SU-DHL-6 (cell line): ENCODE results near the gene OPN1LW.

Source experiments
- H2AFZ ChIP-seq: fragments of 200-600 bp; sonication (generic); 2 replicates; pipeline ENCODE4 v1.6.1; 2014; ENCODE audit warnings: low read depth, mild to moderate bottlenecking, moderate library complexity, mixed read lengths, antibody characterized with exemption, low read length; ENCODE audit not compliant: severe bottlenecking
- H3F3A ChIP-seq: fragments of 200-600 bp; shearing (Covaris generic); 2 replicates; pipeline ENCODE4 v1.6.0; 2016; ENCODE audit warnings: antibody characterized with exemption, mild to moderate bottlenecking; ENCODE audit not compliant: insufficient read depth
- H3K27ac ChIP-seq: fragments of 200-600 bp; sonication (generic); 2 replicates; pipeline ENCODE4 v1.5.1; 2016; ENCODE audit warnings: low read depth, mild to moderate bottlenecking, low read length, moderate library complexity, mixed read lengths
- H3K27me3 ChIP-seq: fragments of 200-600 bp; sonication (generic), shearing (Covaris generic); 2 replicates; pipeline ENCODE4 v1.6.0; 2014; ENCODE audit warnings: mild to moderate bottlenecking, low read length
- H3K36me3 ChIP-seq: fragments of 200-600 bp; sonication (generic); 2 replicates; pipeline ENCODE4 v1.6.1; 2014; ENCODE audit warnings: mild to moderate bottlenecking, low read length, mixed read lengths
- H3K4me2 ChIP-seq: fragments of 300-600, 200-600 bp; shearing (Covaris generic), sonication (generic); 2 replicates; pipeline ENCODE4 v1.6.0; 2014; ENCODE audit warnings: low read length, low read depth, mild to moderate bottlenecking; ENCODE audit not compliant: poor library complexity, severe bottlenecking
- H3K4me3 ChIP-seq: fragments of 200-600 bp; sonication (generic); 2 replicates; pipeline ENCODE4 v1.5.1; 2014; ENCODE audit warnings: antibody characterized with exemption, low read length, mild to moderate bottlenecking, mixed read lengths; ENCODE audit not compliant: insufficient read depth, poor library complexity, severe bottlenecking
- H3K79me2 ChIP-seq: fragments of 200-600 bp; sonication (generic); 2 replicates; pipeline ENCODE4 v1.6.1; 2014; ENCODE audit warnings: mild to moderate bottlenecking, low read length, moderate library complexity; ENCODE audit not compliant: insufficient read depth
- H3K9ac ChIP-seq: fragments of 200-600 bp; sonication (generic); 2 replicates; pipeline ENCODE4 v1.7.0; 2014; ENCODE audit warnings: mild to moderate bottlenecking, low read length
- H3K9me2 ChIP-seq: fragments of 200-600 bp; sonication (generic); replicated peaks from 2 replicates; pipeline ENCODE4 v1.6.1; 2014; ENCODE audit warnings: low read length; ENCODE audit not compliant: insufficient read depth
- H3K9me3 ChIP-seq: fragments of 200-600 bp; sonication (generic); 2 replicates; pipeline ENCODE4 v1.6.1; 2014; ENCODE audit warnings: low read length, mixed read lengths; ENCODE audit not compliant: insufficient read depth
- H4K20me1 ChIP-seq: fragments of 200-600 bp; sonication (generic); 2 replicates; pipeline ENCODE4 v1.6.1; 2014; ENCODE audit warnings: low read depth, mild to moderate bottlenecking, antibody characterized with exemption, low read length, moderate library complexity, mixed read lengths
- CTCF ChIP-seq: fragments of 200-600 bp; sonication (generic); IDR thresholded peaks from one replicate; pipeline ENCODE4 v1.5.1; 2017; ENCODE audit warnings: antibody characterized with exemption, mild to moderate bottlenecking, low read length, moderate library complexity; ENCODE audit not compliant: insufficient read depth, poor library complexity, severe bottlenecking
- EZH2phosphoT487 ChIP-seq: fragments of 200-600 bp; sonication (generic), shearing (Covaris generic); conservative IDR thresholded peaks from 2 replicates; pipeline ENCODE4 v1.6.1; 2018; ENCODE audit warnings: mild to moderate bottlenecking, antibody characterized with exemption, low read length, moderate library complexity, mixed read lengths

The OPN1LW gene

DNA sequence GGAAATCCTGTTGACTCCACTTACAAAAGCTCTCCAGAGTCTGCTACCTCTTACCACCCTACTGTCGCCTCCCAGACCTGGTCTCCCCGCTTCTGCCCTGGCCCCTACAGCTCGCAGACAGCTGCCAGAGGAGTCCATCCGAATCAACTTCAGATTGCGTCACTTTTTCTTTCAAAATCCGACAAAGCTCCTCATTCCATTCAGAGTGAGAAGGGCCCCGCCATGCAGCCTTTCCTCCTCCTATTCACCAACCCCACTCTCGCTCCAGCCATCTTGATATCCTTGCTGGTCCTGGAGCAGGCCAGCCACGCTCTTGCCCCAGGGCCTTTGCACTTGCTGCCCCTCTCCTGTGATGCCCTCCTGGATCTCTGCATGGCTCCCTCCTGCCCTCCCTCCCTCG lies 5.2 kb upstream of the OPN1LW start:
- Histone ChIP-seq H3K36me3 (no peaks in the 10 kb centered on the region), H3F3A (no peaks in the 10 kb centered on the region), H3K9me2 (no peaks in the 10 kb centered on the region), H4K20me1 (no peaks in the 10 kb centered on the region), H3K9ac (no peak overlapping the region), H3K27ac (no peak overlapping the region), H3K79me2 (no peaks in the 10 kb centered on the region), H3K9me3 (no peaks in the 10 kb centered on the region), H2AFZ (no peak overlapping the region), H3K4me2 (no peak overlapping the region), H3K4me3 (no peak overlapping the region), H3K27me3 (no peaks in the 10 kb centered on the region)
- TF ChIP-seq EZH2phosphoT487 (no peak), CTCF (no peak)

DNA sequence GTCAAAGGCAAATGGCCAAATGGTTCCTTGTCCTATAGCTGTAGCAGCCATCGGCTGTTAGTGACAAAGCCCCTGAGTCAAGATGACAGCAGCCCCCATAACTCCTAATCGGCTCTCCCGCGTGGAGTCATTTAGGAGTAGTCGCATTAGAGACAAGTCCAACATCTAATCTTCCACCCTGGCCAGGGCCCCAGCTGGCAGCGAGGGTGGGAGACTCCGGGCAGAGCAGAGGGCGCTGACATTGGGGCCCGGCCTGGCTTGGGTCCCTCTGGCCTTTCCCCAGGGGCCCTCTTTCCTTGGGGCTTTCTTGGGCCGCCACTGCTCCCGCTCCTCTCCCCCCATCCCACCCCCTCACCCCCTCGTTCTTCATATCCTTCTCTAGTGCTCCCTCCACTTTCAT lies 3.8 kb upstream of the OPN1LW start:
- no peak overlapping the region for H3K4me3 ChIP-seq
- H3K9ac ChIP-seq, result no peak overlapping the region
- H4K20me1 ChIP-seq, result no peaks in the 10 kb centered on the region

GRCh38 chrX:154140742-154141141 lies 3.3 kb upstream of the OPN1LW start:
- H4K20me1 ChIP-seq, result no peaks in the 10 kb centered on the region
- H3K9ac ChIP-seq, result no peak overlapping the region
- no peak overlapping the region for H3K4me3 ChIP-seq
- no peaks in the 10 kb centered on the region for H3K36me3 ChIP-seq
- no peaks in the 10 kb centered on the region for H3F3A ChIP-seq
- no peaks in the 10 kb centered on the region for H3K9me2 ChIP-seq
- no peak overlapping the region for H3K27ac ChIP-seq
- no peak overlapping the region for H3K4me2 ChIP-seq
- no peak overlapping the region for H2AFZ ChIP-seq
- no peaks in the 10 kb centered on the region for H3K9me3 ChIP-seq
- no peak for TF ChIP-seq CTCF
- no peak for TF ChIP-seq EZH2phosphoT487
- H3K79me2 ChIP-seq, result no peaks in the 10 kb centered on the region
- H3K27me3 ChIP-seq, result no peaks in the 10 kb centered on the region

More for the DNA sequence above, 3.8 kb upstream of the OPN1LW start:
- TF ChIP-seq EZH2phosphoT487 (no peak), CTCF (no peak)
- H3F3A ChIP-seq, result no peaks in the 10 kb centered on the region
- H3K27ac ChIP-seq, result no peak overlapping the region
- no peaks in the 10 kb centered on the region for H3K9me2 ChIP-seq
- H2AFZ ChIP-seq, result no peak overlapping the region
- no peaks in the 10 kb centered on the region for H3K36me3 ChIP-seq
- no peaks in the 10 kb centered on the region for H3K9me3 ChIP-seq
- H3K27me3 ChIP-seq, result no peaks in the 10 kb centered on the region
- no peaks in the 10 kb centered on the region for H3K79me2 ChIP-seq
- no peak overlapping the region for H3K4me2 ChIP-seq

GRCh38 chrX:154142386-154142785 lies 1.7 kb upstream of the OPN1LW start:
- TF ChIP-seq EZH2phosphoT487 (no peak), CTCF (no peak)
- Histone ChIP-seq H3K79me2 (no peaks in the 10 kb centered on the region), H3K9ac (no peak overlapping the region), H2AFZ (no peak overlapping the region), H3K4me3 (no peak overlapping the region), H3K9me3 (no peaks in the 10 kb centered on the region), H3K27ac (no peak overlapping the region), H3K9me2 (no peaks in the 10 kb centered on the region), H3K4me2 (no peak overlapping the region), H3F3A (no peaks in the 10 kb centered on the region), H3K27me3 (no peaks in the 10 kb centered on the region), H3K36me3 (no peaks in the 10 kb centered on the region), H4K20me1 (no peaks in the 10 kb centered on the region)
